AG04450 (cell line): ENCODE measurements around the gene ADGRE2. TPM values are rescaled to one million over a fixed set of nuclear protein-coding genes. Genes with fewer than 3 reads are reported as not detected.
"Not testable (repeated sequence)": the region's sequence is repeated elsewhere in the genome, so short reads cannot be mapped to it uniquely, and the experiment has no call there.

ENCODE experiments used
- CTCF ChIA-PET: fragments of 300-600, 350-600 bp; formaldehyde crosslinking; extraction: SDS; loops from one replicate; lab custom pipeline; 2022; ENCODE audit warnings: antibody characterized with exemption, inconsistent platforms; lab: Charles Lee
- POLR2A ChIA-PET: fragments of 350-600 bp; formaldehyde crosslinking; extraction: SDS; loops from one replicate; lab custom pipeline; 2021; ENCODE audit warnings: antibody characterized with exemption, inconsistent platforms; lab: Yijun Ruan, JAX
- DNase-seq: peaks from one replicate; pipeline ENCODE4 v3.0.0-alpha.2; 2011; ENCODE audit warnings: low read depth, low spot score
- H3K27ac ChIP-seq: one replicate; pipeline ENCODE4 v1.5.1; 2012; ENCODE audit warnings: low read depth, low read length, control low read depth
- H3K27me3 ChIP-seq: one replicate; pipeline ENCODE4 v1.6.0; 2012; ENCODE audit warnings: low read length; ENCODE audit not compliant: control insufficient read depth, insufficient read depth
- H3K4me3 ChIP-seq: 2 replicates; pipeline ENCODE4 v1.5.1; 2011; ENCODE audit warnings: mild to moderate bottlenecking, low read depth, low read length, control low read depth
- H3K9me3 ChIP-seq: 2 replicates; pipeline ENCODE4 v1.5.1; 2012; ENCODE audit warnings: low read length; ENCODE audit not compliant: control insufficient read depth, insufficient read depth
- polyA minus RNA-seq: library from RNA; depleted of rRNA, polyadenylated mRNA; stranded (reverse); fragments of >200 nt; gene quantifications from 2 replicates; pipeline ENCODE4 v1.2.3, GENCODE V29; 2011; rRNA and poly(A)+ RNA removed
- polyA plus RNA-seq: library from polyadenylated mRNA; depleted of rRNA; stranded (reverse); fragments of >200 nt; gene quantifications from 2 replicates; pipeline ENCODE4 v1.2.3, GENCODE V29; 2011; rRNA removed
- TF ChIP-seq, protein P1 (sequence below): IDR thresholded peaks from 2 replicates; pipeline ENCODE4 v1.5.1; 2011; ENCODE audit warnings: low read depth, low read length, control low read depth, inconsistent platforms

Gene ADGRE2
- polyA plus RNA-seq = 0.12 TPM in 1 of 2 replicates, not detected in the other
- not detected in 2 replicates for polyA minus RNA-seq

DNA sequence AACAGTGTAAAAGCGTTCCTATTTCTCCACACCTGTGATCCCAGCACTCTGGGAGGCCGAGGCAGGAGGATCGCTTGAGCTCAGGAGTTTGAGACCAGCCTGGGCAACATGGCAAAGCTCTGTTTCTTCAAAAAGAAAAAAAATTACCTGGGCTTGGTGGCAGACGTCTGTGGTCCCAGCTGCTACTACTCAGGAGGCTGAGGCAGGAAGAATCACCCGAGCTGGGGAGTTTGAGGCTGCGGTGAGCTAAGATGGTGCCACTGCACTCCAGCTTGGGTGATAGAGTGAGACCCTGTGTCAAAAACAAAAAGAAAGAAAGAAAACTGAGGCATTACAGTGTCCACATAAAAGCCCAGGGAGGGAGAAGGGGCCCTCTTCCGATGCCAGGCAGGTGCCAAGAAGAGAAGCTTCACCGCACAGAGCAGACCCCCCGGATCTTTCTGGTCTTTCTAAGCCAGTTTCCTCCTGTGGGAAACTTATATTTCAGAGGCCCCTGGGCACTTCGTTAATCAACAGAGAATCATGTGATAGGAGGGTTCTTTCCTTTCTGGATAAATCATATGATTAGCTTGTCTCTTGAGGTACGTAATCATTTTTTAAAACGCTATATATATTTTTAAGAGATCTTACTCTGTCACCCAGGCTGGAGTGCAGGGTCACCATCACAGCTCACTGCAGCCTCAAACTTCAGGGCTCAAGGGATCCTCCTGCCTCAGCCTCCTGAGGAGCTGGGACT lies at the start of gene ADGRE2:
Gene ADGRE2 (minus strand): TSS at position 451 of the 736 bp plus-strand sequence. CDS start 1,804 bp downstream, outside the sequence.
- POLR2A ChIA-PET, H3K4me3 ChIP-seq, CTCF ChIA-PET, H3K27me3 ChIP-seq, H3K27ac ChIP-seq, DNase-seq, H3K9me3 ChIP-seq: not testable (repeated sequence)

DNA sequence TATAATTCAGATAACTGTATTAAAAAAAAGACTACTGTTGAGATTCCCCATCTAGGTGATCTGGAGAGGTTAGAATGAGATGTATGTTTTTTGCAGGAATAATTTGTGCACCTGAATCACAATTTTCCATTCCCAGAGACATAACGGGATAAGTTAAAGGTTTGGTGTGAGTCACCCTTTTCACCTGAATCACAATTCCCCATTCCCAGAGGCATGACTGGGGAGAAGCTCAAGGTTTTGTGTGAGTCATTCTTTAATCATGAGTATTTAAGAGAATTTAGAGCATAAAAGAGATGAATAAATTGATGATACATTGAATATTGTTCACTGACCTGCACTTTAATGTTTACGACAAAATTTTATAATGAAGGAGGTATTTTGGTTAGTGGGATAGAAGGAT lies 47.6 kb upstream of the ADGRE2 start:
- DNase-seq = no peak
- POLR2A ChIA-PET = no interaction called here
- TF ChIP-seq, protein P1, sequence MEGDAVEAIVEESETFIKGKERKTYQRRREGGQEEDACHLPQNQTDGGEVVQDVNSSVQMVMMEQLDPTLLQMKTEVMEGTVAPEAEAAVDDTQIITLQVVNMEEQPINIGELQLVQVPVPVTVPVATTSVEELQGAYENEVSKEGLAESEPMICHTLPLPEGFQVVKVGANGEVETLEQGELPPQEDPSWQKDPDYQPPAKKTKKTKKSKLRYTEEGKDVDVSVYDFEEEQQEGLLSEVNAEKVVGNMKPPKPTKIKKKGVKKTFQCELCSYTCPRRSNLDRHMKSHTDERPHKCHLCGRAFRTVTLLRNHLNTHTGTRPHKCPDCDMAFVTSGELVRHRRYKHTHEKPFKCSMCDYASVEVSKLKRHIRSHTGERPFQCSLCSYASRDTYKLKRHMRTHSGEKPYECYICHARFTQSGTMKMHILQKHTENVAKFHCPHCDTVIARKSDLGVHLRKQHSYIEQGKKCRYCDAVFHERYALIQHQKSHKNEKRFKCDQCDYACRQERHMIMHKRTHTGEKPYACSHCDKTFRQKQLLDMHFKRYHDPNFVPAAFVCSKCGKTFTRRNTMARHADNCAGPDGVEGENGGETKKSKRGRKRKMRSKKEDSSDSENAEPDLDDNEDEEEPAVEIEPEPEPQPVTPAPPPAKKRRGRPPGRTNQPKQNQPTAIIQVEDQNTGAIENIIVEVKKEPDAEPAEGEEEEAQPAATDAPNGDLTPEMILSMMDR = no peak
- no peaks in the 10 kb centered on the region for H3K9me3 ChIP-seq
- CTCF ChIA-PET = no interaction called here
- H3K4me3 ChIP-seq = no peak overlapping the region
- peaks cover 3% of the 10 kb centered on the region for H3K27me3 ChIP-seq
- no peak overlapping the region for H3K27ac ChIP-seq

DNA sequence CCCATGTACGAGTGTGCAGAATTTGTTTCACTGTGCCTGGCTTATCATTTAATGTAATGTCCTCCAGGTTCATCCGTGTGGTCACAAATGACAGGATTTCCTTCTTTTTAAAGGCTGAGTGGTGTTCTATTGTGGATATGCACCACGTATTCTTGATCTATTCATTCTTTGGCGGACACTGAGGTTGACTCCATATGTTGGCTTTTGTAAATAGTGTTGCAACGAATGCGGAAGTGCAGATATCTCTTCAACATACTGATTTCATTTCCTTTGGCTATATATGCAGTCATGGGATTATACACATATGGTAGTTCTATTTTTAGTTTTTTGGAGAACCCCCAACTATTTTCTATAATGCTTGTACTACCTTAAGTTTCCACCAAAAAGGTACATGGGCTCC lies 43.6 kb upstream of the ADGRE2 start:
- H3K9me3 ChIP-seq = no peaks in the 10 kb centered on the region; the same call in 1 of the 2 replicates
- no peak overlapping the region for H3K4me3 ChIP-seq
- H3K27ac ChIP-seq = no peak overlapping the region
- ChIA-PET CTCF (no interaction called here), POLR2A (no interaction called here)
- H3K27me3 ChIP-seq = no peaks in the 10 kb centered on the region
- no peak for DNase-seq
- TF ChIP-seq, protein P1 = no peak

DNA sequence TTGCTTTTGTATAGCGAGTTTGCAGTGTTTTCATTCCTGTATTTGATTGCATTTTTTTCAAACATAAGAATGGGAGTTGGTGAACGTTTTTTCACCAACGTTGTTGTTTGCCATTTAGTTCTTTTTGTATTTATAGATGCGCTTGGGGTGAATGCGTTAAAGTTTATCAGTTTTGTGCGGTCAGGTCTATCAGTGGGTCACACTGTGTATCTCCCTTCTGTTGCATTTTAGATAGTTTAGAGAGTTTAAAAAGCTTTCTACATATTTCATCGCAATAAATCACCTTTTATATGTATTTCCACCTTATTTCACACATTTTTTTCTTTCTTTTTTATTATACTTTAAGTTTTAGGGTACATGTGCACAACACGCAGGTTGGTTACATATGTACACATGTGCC lies 40.2 kb upstream of the ADGRE2 start:
- TF ChIP-seq, protein P1 = no peak
- Histone ChIP-seq H3K27ac (no peak overlapping the region), H3K27me3 (no peaks in the 10 kb centered on the region), H3K4me3 (no peak overlapping the region), H3K9me3 (no peaks in the 10 kb centered on the region; the same call in 1 of the 2 replicates)
- no peak for DNase-seq
- ChIA-PET CTCF (no interaction called here), POLR2A (no interaction called here)

DNA sequence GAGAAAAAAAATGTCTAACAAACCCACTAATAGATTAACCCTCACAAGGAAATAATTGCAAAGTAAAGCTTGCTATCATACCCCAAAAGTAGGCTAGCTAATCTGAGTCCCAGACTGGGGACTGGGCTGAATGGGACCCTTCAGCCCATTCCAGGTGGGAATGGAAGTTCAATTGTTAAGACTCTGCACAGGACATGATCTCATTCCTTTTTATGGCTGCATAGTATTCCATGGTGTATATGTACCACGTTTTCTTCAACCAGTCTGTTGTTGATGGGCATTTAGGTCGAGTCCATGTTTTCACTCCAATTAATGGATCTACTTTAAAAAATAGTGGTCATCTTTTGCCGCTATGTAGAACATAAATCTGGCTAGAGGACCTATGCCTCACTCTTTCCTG lies 38.7 kb upstream of the ADGRE2 start:
- ChIA-PET POLR2A (no interaction called here), CTCF (no interaction called here)
- TF ChIP-seq, protein P1 = no peak
- Histone ChIP-seq H3K27me3 (no peaks in the 10 kb centered on the region), H3K27ac (no peak overlapping the region), H3K9me3 (no peaks in the 10 kb centered on the region; the same call in 1 of the 2 replicates), H3K4me3 (no peak overlapping the region)
- DNase-seq = no peak
